DMS153 treated with DMSO at 0.1 percent for 48 hours (cell line): Measurements from ENCODE around the gene SLC45A2.
"Not testable (repeated sequence)": the region's sequence is repeated elsewhere in the genome, so short reads cannot be mapped to it uniquely, and the experiment has no call there.

Source experiments
- DNase-seq: peaks from one replicate; lab custom pipeline; 2025; ENCODE audit not compliant: unreplicated experiment; lab: John Stamatoyannopoulos, UW

Gene SLC45A2, protein sequence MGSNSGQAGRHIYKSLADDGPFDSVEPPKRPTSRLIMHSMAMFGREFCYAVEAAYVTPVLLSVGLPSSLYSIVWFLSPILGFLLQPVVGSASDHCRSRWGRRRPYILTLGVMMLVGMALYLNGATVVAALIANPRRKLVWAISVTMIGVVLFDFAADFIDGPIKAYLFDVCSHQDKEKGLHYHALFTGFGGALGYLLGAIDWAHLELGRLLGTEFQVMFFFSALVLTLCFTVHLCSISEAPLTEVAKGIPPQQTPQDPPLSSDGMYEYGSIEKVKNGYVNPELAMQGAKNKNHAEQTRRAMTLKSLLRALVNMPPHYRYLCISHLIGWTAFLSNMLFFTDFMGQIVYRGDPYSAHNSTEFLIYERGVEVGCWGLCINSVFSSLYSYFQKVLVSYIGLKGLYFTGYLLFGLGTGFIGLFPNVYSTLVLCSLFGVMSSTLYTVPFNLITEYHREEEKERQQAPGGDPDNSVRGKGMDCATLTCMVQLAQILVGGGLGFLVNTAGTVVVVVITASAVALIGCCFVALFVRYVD

DNA sequence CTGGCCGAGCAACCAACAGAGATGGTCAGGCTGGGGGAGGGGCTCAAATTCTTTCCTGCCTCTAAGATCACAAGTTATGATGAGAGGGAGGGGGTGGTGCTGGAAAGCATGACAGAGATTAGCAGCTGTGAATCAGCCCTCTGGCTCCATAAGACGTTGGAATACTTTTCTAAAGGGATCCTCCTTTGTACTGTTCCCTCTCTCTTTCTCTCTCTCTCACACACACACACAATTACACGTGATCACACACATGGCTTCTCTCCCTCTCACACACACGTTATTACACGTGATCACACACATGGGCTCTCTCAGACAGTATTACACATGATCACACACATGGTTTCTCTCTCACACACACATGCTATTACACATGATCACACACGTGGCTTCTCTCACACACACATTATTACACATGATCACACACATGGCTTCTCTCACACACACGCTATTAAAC is at the start of gene SLC45A2:
SLC45A2 (minus strand) TSS at position 23 of the 454 bp plus-strand sequence. CDS start 110 bp downstream, outside the sequence.
- DNase-seq, result no peak

DNA sequence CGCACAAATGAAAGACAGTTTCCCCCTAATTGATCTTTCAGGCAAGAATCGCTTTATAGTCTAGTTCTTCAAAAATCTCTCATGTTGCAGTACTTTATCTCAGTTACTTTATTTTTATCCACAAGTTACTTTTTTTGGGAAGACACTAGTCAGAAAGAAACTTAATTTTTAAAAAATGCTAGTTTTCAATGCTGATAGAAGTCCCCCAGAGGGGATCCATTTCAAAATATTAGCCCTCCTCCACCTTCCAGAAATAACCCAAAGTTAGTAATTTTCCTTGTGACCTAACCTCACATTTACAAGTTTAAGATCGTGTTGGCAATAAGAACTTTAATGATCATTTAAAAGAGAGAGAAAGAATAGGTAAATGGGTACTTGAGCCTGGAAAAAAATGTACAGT is 47.5 kb upstream of the SLC45A2 start:
- no peak for DNase-seq

DNA sequence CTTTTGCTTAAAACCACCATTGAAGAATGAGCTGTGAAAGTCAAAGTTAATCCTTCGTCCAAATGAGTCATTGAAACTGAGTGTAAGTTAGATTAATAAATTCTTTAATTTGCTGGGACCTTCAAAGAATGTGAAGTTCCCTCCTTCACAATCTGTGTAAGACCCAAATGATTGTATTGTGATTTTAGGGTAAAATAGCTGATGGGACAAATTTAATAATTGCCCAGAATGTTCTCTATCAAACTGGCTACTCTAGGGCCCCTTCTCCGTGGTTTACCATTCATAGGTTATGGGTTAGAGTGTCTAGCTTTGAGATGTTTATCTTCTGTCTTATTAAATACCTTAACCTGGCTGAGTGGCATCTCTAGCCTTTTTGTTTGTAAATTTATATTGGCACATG is 46.6 kb upstream of the SLC45A2 start:
- no peak for DNase-seq

DNA sequence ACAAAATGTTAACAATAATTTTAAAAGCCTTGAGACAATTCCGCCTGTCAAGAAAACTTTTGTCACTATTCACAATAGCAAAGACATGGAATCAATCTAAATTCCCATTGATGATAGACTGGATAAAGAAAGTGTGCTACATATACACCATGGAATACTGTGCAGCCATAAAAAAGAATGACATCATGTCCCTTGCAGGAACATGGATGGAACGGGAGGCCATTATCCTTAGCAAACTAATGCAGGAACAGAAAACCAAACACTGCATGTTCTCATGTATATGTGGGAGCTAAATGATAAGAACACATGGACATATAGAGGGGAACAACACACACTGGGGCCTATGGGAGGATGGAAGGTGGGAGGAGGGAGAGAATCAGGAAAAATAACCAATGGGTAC is 46.1 kb upstream of the SLC45A2 start:
- DNase-seq, result not testable (repeated sequence)

DNA sequence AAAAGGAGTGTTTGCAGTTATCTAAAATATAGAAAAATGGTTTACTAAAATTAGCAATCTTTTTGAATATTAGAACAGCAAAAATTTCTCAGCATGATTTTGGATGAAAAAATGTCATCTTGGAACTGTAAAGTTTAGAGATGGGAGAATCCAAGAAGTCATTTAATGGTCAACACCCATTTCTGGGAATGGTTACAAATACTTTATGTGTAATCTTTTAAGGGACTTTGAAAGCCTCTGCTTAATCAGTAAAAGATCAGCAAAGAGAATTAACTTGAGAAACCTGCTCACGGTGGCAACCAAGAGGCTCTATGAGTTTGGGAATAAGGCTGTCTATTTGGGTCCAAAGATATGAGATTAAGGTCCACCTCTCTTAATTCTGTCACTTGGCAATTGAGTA is 45.6 kb upstream of the SLC45A2 start:
- no peak for DNase-seq

DNA sequence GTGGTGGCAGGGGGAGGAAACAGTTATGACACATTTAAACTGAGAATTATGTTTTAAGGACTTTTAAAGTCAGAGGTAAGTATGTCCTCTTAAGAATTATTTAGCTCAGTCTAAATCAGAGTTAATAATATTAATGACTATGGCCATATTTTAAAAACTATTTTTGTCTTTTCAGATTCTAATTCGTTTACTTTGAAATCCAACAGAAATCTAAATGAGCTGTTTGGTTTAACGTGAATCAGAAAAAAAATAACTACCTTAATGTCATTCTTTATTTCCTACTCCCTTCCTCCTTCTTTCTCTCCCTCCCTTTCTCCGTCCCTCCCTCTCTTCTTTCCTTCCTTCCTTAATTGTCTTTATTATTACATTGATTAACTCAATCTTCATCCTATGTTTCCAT is 43.9 kb upstream of the SLC45A2 start:
- DNase-seq, result no peak

DNA sequence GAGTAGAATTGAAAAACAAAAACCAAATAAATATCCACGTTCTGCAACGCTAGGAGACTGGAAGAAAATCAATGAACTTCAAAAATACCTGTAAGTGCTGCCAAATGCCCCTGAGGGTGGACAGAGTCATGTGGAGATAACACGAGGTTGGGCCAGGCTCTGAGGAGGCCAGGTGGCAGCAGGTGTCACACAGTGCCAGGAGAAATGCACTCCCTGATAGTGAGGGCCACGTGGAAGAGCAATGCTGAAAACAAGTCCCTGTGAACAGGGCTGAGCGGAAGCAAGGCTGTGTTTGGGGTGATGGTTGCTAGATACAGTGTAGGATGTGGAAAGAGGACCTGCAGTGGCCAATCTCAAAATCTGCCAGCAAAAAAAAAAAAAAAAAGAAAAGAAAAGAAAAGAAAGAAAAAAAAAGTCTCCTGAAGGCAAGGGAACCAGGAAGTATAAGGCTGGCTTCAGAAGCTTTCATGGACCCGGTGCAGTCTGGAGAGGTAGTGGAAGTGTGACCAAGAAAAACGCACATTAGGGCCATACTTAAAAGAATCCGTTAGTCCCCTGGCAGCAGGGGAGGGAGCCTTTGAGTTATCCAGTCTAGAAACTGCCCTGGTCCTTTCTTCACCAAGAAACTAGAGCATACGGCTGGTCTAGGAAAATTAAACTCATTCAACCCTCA is 41.7 kb upstream of the SLC45A2 start:
- DNase-seq, result no peak

DNA sequence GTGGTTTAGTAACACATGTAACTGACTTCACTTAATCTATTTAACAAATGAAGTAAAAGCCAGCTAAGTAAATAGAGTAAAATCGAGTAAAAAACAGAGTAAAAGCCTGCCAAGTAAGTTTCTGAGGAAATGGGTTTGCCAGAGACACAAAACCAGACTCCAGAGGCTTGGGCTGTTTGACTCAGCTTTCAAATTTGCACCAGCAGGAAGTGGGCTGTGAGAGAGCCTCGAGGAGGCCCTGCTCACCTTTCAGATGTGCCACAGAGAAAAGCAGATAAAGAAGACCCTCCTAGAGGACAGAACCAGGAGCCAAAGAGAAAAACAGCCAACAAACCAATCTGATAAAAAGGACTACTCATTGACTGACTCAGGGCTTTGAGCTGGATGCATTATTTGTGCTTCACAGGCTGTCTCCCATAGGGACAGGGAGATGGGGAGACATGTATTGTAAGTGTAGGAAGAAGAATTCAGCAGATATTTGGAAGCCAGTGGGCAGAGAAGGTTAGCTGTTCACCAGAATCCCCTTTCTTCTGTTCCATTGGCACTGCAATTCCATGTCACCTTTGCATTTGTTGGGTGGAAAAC is 37.7 kb upstream of the SLC45A2 start:
- no peak for DNase-seq

DNA sequence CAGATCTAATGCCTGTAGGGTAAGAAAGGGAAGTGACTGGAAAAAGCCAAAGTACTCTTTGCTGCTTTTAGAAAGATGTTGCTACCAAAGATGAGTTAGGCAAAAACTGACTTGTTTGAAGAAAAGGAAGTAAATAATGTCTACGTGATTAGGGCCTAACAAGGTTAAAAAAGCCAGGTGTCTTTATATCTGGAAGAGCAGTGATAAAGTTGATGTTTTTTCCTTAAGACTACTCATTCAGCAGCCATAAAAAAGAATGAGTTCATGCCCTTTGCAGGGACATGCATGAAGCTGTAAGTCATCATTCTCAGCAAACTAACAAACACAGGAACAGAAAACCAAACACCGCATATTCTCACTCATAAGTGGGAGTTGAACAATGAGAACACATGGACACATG is 36.8 kb upstream of the SLC45A2 start:
- no peak for DNase-seq

DNA sequence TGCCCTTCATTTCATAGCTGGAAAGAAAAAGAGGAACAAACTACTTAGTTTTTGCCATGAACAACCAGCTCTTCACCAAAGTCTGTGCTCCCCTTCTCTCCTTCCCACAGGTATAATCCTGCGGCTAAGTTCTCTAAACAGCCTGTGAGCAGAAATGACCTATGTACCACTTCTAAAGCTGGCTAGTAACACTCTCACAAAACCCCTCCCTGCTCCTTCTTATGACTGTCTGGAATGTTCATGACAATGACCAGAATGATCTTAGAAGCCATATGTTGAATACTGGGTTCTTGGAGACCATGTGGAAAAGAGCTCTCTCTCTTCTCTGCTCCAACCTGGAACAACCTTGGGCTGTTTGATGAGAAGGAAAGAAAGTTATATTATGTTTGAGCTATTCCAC is 36.2 kb upstream of the SLC45A2 start:
- no peak for DNase-seq

DNA sequence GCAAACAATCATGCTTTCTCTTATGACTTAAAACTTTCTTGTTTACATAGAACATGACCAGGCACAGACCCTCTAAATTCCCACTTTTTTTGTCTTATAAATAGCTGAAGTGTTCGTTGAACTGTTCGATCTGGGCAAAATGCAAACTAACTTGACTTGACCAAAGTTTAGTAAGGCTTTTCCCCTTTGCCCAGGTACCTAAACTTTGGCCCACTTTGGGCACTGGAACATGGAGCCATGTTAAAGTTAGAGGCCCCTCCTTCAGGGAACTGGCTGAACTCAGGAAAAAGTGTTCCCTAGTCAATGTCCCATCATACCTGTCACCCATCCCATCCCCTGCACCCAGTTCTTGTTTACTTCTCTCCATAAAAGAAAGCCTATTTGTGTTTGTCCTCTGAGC is 32.8 kb upstream of the SLC45A2 start:
- no peak for DNase-seq

DNA sequence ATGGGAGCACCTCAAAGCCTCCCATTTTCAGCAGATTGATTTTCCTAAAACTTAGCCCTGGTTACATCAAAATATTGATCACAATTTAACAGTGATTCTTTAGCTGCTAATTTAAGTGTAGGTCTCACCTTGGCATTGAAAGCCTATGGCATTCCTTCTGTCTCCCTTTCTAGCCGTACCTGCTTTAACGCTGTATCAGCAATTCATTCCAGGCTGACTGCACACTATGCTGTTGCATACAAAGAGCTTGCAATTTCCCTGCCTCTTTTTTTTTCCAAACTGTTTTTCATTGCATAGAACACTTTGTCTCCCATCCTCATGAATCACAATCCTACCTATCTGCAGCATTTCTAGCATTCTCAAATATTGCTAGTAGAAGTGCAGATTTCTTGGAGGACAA is 32.3 kb upstream of the SLC45A2 start:
- no peak for DNase-seq

DNA sequence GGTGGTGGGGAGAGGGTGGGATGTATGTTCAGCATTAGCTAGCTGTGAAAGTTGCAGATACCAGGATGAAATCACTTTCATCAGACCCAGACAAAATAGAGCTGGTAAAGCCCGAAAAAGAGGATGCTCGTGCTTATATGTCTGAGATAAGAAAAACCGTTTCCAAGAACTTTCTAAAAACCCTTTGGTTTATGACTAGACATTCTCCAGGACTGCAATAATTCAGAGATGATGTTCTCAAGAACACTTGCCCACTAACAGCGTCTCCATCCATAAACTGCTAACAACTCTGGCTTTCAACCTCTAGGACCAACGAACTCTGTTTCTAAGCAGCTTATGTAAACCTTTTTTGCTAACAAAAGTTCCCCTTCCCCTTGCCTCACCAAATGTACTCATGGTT is 31.7 kb upstream of the SLC45A2 start:
- no peak for DNase-seq

DNA sequence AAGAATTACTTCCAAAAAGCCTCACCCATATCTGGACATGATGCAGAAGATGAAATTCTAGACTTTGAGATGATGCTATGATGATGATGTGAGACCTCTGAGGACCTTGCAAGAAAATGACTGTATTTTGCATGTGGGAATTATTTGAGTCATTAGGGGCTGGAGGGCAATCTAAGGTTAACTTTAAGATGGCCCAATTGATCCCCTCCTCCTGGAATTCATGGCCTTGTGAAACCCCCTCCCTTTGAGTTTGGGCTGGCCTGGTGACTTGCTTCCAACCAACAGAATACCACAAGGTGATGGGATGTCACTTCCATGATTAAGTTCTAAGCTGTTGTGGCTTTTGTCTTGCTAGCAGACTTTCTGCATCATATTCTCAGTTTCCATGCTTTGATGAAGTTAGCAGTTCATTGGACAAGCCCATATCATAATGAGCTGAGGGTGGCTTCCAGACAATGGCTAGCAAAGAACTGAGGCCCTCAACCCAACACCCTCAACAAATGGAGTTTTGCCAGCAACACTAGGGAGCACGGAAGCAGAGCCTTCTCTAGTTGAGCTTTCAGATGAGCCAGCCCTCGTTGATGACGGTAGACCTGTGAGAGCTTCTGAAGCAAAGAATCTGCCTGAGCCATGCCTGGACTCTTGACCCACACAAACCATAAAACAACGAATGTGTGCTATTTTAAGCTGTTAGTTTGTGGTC is 30.8 kb upstream of the SLC45A2 start:
- DNase-seq, result no peak

DNA sequence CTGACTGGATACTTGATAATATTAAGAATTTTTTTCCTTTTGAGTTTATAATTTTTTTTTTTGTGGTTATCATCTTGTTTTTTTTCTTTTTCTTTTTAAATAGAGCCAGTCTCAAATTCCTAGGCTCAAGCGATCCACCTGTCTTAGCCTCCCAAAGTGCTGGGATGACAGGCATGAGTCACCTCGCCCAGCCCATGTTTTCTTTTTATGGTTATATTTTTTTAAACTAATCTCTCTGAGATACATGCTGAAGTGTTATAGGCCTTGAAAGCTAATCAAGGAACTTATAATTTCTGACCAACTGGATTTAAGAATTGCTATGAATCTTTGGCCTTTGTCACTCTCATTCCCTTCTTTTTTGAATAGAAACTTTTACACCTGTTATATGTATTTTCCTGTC is 30.1 kb upstream of the SLC45A2 start:
- no peak for DNase-seq

DNA sequence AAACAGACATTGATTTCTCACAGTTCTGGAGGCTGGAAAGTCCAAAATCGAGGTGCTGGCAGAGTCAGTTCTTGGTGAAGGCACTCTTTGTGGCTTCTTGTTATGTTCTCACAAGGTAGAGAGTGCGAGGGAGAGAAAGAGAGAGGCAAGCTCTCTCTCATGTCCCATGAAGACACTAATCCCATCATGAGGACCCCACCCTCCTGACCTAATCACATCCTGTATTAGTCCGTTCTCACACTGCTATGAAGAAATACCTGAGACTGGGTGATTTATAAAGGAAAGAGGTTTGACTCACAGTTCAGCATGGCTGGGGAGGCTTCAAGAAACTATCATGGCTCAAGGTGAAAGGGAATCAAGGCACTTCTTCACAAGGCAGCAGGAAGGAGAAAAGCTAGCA is 29.1 kb upstream of the SLC45A2 start:
- DNase-seq, result no peak

DNA sequence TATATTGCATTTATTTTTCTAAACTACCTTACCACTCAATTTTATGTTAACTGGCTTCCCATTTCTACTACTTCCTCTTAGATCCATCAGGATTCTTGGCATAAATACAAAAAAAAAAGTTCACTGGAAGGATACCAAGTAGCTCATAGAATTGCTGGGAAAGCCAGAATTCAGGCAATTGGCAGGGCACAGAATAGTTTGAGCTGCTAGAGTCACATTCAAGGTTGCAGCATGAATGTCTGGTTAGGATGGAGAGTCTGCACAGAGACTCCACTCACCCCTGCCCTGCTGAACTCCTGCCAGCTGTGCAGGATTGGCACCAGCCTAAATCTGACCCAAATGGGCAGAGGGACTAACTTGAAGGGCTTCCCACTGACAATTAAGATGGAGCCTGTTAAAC is 28.3 kb upstream of the SLC45A2 start:
- DNase-seq, result no peak

DNA sequence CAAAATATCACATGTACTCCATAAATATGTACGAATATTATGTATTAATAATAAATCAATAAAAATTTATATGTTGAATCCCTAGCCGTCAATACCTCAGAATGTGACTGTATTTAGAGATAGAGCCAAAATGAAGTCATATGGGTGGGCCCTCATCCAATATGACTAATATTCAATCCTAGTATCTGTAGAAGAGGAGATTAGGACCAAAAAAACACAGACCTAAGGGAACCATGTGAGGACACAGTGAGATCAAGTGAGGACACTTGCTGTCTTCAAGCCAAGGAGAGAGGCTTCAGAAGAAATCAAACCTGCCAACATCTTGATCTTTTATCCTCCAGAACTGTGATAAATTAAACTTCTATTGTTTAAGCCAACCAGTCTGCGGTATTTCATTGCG is 27.0 kb upstream of the SLC45A2 start:
- DNase-seq, result no peak

DNA sequence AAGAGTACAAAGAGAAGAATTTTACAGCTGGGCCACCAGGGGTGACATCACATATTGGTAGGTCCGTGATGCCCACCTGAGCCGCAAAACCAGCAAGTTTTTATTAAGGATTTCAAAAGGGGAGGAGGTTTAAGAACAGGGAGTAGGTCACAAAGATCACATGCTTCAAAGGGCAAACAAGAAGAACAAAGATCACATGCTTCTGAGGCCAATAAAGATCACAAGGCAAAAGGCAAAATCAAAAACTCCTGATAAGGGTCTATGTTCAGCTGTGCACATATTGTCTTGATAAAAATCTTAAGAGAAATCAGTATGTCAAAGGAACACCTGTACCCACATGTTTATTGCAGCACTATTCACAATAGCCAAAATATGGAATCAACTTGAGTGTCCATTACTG is 25.7 kb upstream of the SLC45A2 start:
- DNase-seq, result peak; percentile 68

DNA sequence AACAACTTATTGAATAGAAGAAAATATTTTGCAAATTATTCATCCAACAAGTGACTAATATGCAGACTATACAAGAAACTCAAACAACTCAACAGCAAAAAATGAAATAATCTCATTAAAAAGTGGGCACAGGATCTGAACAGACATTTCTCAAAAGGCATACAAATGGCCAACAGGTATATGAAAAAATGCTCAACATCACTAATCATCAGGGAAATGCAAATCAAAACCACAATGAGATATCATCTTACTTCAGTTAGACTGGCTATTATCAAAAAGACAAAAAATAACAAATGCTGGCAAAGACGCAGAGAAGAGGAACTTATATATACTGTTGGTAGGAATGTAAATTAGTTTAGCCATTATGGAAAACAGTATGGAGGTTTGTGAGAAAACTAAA is 25.1 kb upstream of the SLC45A2 start:
- DNase-seq, result peak; percentile 57

DNA sequence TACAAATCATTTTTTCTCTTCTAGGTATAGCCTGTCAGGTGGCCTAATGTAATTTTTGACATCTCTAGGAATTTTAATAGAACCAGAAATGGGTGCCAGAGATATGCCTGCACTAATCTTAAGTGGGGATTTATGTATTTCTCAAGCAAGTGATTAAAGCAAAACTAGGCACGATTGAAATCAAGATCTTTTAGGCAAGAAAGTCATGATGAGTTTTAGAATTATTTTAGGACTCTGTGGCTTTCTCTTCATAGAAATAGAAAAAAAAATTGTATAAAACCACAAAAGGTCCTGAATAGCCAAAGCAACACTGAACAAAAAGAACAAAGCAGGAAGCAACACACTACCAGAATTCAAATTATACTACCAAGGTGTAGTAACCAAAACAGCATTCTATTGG is 24.3 kb upstream of the SLC45A2 start:
- DNase-seq, result peak; percentile 73
